Choroid plexus epithelial cell (primary cell): ENCODE measurements around the gene ABI3BP.

Source experiments
- DNase-seq: peaks from one replicate; pipeline ENCODE4 v3.0.0-alpha.2; 2010; ENCODE audit warnings: low read depth
- H3K4me3 ChIP-seq: 2 replicates; pipeline ENCODE4 v1.5.1; 2011; ENCODE audit warnings: low read depth, mild to moderate bottlenecking, control low read depth, low read length, moderate library complexity
- CTCF ChIP-seq: conservative IDR thresholded peaks from 2 replicates; pipeline ENCODE4 v1.5.1; 2011; ENCODE audit warnings: low read depth, mild to moderate bottlenecking, control low read depth, inconsistent platforms, low read length, moderate library complexity

The ABI3BP gene

GRCh38 chr3:100966049-100966491 lies 27.2 kb downstream of the ABI3BP start:
- H3K4me3 ChIP-seq = no peak overlapping the region
- TF ChIP-seq CTCF = no peak
- no peak for DNase-seq

GRCh38 chr3:100963041-100963440 lies 30.2 kb downstream of the ABI3BP start:
- no peak for TF ChIP-seq CTCF
- no peak for DNase-seq
- no peak overlapping the region for H3K4me3 ChIP-seq

GRCh38 chr3:100957261-100957986 lies 35.8 kb downstream of the ABI3BP start:
- peak; percentile 39 for DNase-seq
- H3K4me3 ChIP-seq = no peak overlapping the region
- no peak for TF ChIP-seq CTCF

GRCh38 chr3:100956276-100956675 lies 36.9 kb downstream of the ABI3BP start:
- TF ChIP-seq CTCF = no peak
- H3K4me3 ChIP-seq = no peak overlapping the region
- DNase-seq = no peak

GRCh38 chr3:100954990-100955389 lies 38.2 kb downstream of the ABI3BP start:
- peak; percentile 94 for DNase-seq
- no peak for TF ChIP-seq CTCF
- H3K4me3 ChIP-seq = no peak overlapping the region

- TF ChIP-seq CTCF = no peak
Observed at GRCh38 chr3:100954199-100954935, 38.9 kb downstream of the ABI3BP start.

GRCh38 chr3:100953103-100953502 lies 40.1 kb downstream of the ABI3BP start:
- no peak for DNase-seq
- no peak overlapping the region for H3K4me3 ChIP-seq
- no peak for TF ChIP-seq CTCF

More at GRCh38 chr3:100954199-100954935, 38.9 kb downstream of the ABI3BP start:
- peak; percentile 35 for DNase-seq
- H3K4me3 ChIP-seq = no peak overlapping the region
